Skeletal muscle satellite cell (primary cell): ENCODE data around the gene THAP2.
A peak's percentile ranks its signal among the peaks of the same experiment; 100 is the strongest.

ENCODE experiments used
- H3K27me3 ChIP-seq: 2 replicates; pipeline ENCODE4 v1.7.0; 2013; ENCODE audit warnings: low read length; ENCODE audit not compliant: control insufficient read depth, insufficient read depth
- H3K36me3 ChIP-seq: 2 replicates; pipeline ENCODE4 v1.7.0; 2013; ENCODE audit warnings: mild to moderate bottlenecking, control low read depth, low read length; ENCODE audit not compliant: insufficient read depth
- H3K4me1 ChIP-seq: 2 replicates; pipeline ENCODE4 v1.7.0; 2013; ENCODE audit warnings: low read length; ENCODE audit not compliant: control insufficient read depth, insufficient read depth
- H3K4me2 ChIP-seq: 2 replicates; pipeline ENCODE4 v1.7.0; 2013; ENCODE audit warnings: mild to moderate bottlenecking, low read length
- H3K4me3 ChIP-seq: 2 replicates; pipeline ENCODE4 v1.7.0; 2013; ENCODE audit warnings: low read length
- H3K9ac ChIP-seq: 2 replicates; pipeline ENCODE4 v1.7.0; 2013; ENCODE audit warnings: mild to moderate bottlenecking, low read depth, low read length, moderate library complexity
- H3K9me3 ChIP-seq: replicated peaks from 2 replicates; pipeline ENCODE4 v1.7.0; 2013; ENCODE audit warnings: mild to moderate bottlenecking, control low read depth, low read length

THAP2 gene

GRCh38 chr12:71704920-71705319 is 40.8 kb downstream of the THAP2 start:
- no peaks in the 10 kb centered on the region for H3K9me3 ChIP-seq
- H3K27me3 ChIP-seq, result no peaks in the 10 kb centered on the region
- H3K4me3 ChIP-seq, result no peak overlapping the region
- peaks cover 15% of the 10 kb centered on the region for H3K36me3 ChIP-seq
- no peak overlapping the region for H3K4me2 ChIP-seq
- H3K9ac ChIP-seq, result no peak overlapping the region
- H3K4me1 ChIP-seq, result peaks cover 10% of the 10 kb centered on the region

GRCh38 chr12:71708658-71709057 is 44.6 kb downstream of the THAP2 start:
- Histone ChIP-seq H3K4me1 (peaks cover 15% of the 10 kb centered on the region), H3K27me3 (no peaks in the 10 kb centered on the region), H3K4me2 (no peak overlapping the region), H3K9ac (no peak overlapping the region), H3K4me3 (no peak overlapping the region), H3K9me3 (no peaks in the 10 kb centered on the region), H3K36me3 (no peaks in the 10 kb centered on the region)

DNA sequence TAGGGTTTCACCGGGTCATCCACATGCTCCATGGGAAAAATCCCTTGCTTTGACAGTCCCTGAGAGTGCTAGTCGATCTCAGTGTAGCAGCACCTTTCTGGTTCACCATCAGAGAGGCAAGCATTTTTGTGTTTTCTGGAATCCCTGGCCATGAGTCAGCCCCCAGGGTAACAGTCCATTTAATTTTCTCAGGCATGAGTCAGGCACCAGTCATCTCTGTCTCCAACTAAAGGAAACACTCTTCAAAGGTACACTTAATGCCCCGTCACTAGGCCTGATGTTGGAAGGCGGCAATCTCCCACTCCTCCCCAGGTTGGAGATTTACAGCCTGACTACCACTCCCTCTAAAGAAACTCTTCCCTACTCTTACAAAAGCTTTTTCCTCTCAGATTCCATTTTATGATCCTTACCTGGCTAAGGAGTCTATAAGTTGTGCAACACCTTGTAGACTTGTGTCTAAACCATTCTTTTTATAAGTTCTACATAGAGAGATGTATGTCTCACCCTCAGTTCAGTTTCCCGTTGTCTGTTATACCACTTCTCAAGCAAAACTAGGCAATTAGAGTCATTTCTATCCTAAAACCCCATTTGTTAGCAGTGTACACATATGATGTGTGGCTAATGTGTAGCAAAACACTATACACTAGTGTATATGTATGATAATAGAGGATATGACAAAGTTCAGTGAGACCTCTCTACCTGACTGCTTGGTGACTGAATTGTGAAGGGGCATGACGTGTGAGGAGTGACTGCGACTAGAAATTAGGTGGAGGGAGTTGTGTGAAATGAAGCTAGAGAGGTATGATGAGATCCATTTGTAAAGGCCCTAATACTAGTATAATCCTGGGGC is 46.4 kb downstream of the THAP2 start:
- Histone ChIP-seq H3K27me3 (no peaks in the 10 kb centered on the region), H3K4me1 (peaks cover 15% of the 10 kb centered on the region), H3K9ac (no peak overlapping the region), H3K36me3 (no peaks in the 10 kb centered on the region), H3K4me2 (peak overlapping the region; percentile 41), H3K4me3 (no peak overlapping the region), H3K9me3 (no peaks in the 10 kb centered on the region)

DNA sequence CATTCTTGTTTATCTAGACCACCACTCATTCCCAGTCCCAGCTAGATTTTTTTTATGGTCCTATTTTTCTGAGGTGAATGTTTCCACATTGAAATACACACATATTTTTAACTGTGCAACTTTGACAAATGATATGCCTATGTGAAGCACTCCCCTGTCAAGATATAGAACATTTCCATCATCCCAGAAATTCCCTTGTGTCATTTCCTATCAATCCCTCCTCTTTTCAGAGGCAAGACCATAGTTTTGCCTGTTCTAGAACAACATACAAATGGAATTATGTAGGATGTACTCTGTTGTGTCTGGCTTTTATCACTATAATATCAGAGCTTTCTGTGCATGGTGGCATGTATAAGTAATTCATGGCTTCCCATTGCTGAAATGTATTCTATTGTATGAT is 54.5 kb downstream of the THAP2 start:
- no peaks in the 10 kb centered on the region for H3K4me1 ChIP-seq
- H3K36me3 ChIP-seq, result no peaks in the 10 kb centered on the region
- no peak overlapping the region for H3K4me2 ChIP-seq
- no peaks in the 10 kb centered on the region for H3K9me3 ChIP-seq
- H3K27me3 ChIP-seq, result no peaks in the 10 kb centered on the region
- no peak overlapping the region for H3K4me3 ChIP-seq
- no peak overlapping the region for H3K9ac ChIP-seq

GRCh38 chr12:71719647-71720370 is 55.7 kb downstream of the THAP2 start:
- Histone ChIP-seq H3K27me3 (no peaks in the 10 kb centered on the region), H3K4me1 (no peaks in the 10 kb centered on the region), H3K9me3 (no peaks in the 10 kb centered on the region), H3K9ac (no peak overlapping the region), H3K36me3 (no peaks in the 10 kb centered on the region), H3K4me2 (no peak overlapping the region), H3K4me3 (no peak overlapping the region)

DNA sequence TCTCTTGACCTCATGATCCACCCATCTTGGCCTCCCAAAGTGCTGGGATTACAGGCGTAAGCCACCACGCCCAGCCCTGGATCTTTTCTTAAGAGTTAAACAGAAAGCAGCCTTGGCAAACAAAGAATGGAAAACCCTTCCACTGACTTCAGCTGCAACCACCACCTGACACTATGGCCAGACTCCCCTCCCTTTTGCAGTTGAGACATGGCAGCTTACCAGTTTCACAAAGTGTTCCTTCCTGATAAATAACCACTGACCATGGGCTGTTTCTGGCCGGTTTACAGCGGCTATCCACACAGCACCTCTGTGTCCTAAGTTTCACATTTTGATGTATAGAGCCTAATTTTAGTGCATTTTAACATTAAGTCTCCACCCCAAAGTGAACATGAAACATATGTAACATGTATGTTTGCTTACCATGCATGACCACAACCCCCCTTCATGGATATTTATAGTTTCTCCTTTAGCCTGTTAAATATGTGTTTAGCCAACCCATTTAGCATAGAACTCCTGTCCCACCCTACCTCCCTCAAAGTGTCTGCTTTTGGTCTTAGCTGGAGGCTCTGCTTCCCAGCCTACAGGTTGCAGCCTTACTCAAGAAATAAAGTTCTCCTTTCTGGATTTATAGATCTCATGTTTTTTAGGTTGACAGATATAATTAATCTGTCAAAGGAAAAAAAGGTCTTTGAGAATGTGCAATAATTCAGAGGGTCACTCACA is 57.8 kb downstream of the THAP2 start:
- Histone ChIP-seq H3K27me3 (no peaks in the 10 kb centered on the region), H3K36me3 (no peaks in the 10 kb centered on the region), H3K9ac (no peak overlapping the region), H3K9me3 (no peaks in the 10 kb centered on the region), H3K4me1 (no peaks in the 10 kb centered on the region), H3K4me2 (no peak overlapping the region), H3K4me3 (no peak overlapping the region)

DNA sequence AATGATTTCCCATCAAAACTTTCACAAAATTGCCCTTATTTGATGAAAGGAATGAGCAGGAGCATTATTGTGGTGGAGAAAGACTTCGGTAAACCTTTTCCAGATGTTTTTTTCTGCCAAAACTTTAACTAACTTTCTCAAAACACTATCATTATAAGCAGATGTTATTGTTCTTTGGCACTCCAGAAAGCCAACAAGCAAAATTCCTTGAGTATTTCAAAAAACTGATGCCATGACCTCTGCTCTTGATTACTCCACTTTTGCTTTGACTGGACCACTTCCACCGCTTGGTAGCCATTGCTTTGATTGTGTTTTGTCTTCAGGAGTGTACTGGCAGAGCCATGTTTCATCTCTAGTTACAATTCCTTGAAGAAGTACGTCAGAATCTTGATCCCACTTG is 60.9 kb downstream of the THAP2 start:
- Histone ChIP-seq H3K36me3 (no peaks in the 10 kb centered on the region), H3K9ac (no peak overlapping the region), H3K27me3 (no peaks in the 10 kb centered on the region), H3K9me3 (no peaks in the 10 kb centered on the region), H3K4me2 (no peak overlapping the region), H3K4me1 (no peaks in the 10 kb centered on the region), H3K4me3 (no peak overlapping the region)

DNA sequence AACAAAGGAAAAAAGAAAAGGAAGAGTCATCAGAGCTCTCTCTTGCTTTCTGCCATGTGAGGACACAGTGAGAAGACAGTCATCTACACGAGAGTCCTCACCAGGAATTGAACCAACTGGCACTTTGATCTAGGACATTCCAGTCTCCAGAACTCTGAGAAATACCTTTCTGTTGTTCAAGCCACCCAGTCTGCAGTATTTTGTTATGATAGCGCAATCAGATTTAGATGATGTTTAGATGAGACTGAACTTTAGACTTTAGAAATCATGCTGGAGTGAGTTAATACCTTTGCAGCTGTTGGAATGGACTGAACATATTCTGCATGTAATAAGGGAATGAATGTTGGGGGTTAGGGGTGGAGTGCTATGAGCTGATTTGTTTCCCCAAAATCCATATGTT is 62.4 kb downstream of the THAP2 start:
- no peaks in the 10 kb centered on the region for H3K27me3 ChIP-seq
- H3K4me3 ChIP-seq, result no peak overlapping the region
- H3K36me3 ChIP-seq, result no peaks in the 10 kb centered on the region
- no peak overlapping the region for H3K9ac ChIP-seq
- H3K9me3 ChIP-seq, result no peaks in the 10 kb centered on the region
- no peak overlapping the region for H3K4me2 ChIP-seq
- peaks cover 5% of the 10 kb centered on the region for H3K4me1 ChIP-seq

DNA sequence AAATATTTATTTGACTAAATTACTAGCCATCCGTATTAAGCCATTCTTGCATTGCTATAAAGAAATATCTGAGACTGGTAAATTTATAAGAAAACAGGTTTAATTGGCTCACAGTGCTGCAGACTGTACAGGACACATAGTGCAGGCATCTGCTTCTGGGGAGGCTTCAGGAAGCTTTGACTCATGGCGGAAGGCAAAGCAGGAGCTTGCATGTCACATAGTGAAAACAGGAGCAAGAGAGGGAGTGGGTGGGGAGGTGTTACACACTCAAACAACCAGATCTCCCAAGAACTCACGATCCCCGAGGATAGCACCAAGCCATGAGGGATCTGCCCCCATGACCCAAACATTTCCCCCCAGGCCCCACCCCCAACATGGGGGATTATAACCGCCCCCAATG is 63.9 kb downstream of the THAP2 start:
- no peaks in the 10 kb centered on the region for H3K9me3 ChIP-seq
- no peak overlapping the region for H3K9ac ChIP-seq
- H3K36me3 ChIP-seq, result no peaks in the 10 kb centered on the region
- H3K4me2 ChIP-seq, result no peak overlapping the region
- peaks cover 7% of the 10 kb centered on the region for H3K4me1 ChIP-seq
- H3K27me3 ChIP-seq, result no peaks in the 10 kb centered on the region
- no peak overlapping the region for H3K4me3 ChIP-seq
